ENCODE measurements around the gene BMX.

- no peak for TF ChIP-seq POLR2A (IDR thresholded peaks at IDR 0.05)
- TF ChIP-seq, protein P1, sequence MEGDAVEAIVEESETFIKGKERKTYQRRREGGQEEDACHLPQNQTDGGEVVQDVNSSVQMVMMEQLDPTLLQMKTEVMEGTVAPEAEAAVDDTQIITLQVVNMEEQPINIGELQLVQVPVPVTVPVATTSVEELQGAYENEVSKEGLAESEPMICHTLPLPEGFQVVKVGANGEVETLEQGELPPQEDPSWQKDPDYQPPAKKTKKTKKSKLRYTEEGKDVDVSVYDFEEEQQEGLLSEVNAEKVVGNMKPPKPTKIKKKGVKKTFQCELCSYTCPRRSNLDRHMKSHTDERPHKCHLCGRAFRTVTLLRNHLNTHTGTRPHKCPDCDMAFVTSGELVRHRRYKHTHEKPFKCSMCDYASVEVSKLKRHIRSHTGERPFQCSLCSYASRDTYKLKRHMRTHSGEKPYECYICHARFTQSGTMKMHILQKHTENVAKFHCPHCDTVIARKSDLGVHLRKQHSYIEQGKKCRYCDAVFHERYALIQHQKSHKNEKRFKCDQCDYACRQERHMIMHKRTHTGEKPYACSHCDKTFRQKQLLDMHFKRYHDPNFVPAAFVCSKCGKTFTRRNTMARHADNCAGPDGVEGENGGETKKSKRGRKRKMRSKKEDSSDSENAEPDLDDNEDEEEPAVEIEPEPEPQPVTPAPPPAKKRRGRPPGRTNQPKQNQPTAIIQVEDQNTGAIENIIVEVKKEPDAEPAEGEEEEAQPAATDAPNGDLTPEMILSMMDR (IDR thresholded peaks at IDR 0.05): no peak
Observed at GRCh38 chrX:15465896-15466651, 34.5 kb upstream of the BMX start.

Measured in body of pancreas (tissue), 4 donors.